ENCODE data around the gene TPBG. TPM values are rescaled to one million over a fixed set of nuclear protein-coding genes. Genes with fewer than 3 reads are reported as not detected.

The TPBG gene, protein sequence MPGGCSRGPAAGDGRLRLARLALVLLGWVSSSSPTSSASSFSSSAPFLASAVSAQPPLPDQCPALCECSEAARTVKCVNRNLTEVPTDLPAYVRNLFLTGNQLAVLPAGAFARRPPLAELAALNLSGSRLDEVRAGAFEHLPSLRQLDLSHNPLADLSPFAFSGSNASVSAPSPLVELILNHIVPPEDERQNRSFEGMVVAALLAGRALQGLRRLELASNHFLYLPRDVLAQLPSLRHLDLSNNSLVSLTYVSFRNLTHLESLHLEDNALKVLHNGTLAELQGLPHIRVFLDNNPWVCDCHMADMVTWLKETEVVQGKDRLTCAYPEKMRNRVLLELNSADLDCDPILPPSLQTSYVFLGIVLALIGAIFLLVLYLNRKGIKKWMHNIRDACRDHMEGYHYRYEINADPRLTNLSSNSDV
- 10 to 100 TPM; 13.1 TPM for total RNA-seq
- long read RNA-seq, full-length matches to known transcripts = 50 of 99 reads
- long read RNA-seq, partial matches to known transcripts = 0 of 99 reads
- long read RNA-seq, other reads (novel, unspliced or antisense) = 49 of 99 reads

DNA sequence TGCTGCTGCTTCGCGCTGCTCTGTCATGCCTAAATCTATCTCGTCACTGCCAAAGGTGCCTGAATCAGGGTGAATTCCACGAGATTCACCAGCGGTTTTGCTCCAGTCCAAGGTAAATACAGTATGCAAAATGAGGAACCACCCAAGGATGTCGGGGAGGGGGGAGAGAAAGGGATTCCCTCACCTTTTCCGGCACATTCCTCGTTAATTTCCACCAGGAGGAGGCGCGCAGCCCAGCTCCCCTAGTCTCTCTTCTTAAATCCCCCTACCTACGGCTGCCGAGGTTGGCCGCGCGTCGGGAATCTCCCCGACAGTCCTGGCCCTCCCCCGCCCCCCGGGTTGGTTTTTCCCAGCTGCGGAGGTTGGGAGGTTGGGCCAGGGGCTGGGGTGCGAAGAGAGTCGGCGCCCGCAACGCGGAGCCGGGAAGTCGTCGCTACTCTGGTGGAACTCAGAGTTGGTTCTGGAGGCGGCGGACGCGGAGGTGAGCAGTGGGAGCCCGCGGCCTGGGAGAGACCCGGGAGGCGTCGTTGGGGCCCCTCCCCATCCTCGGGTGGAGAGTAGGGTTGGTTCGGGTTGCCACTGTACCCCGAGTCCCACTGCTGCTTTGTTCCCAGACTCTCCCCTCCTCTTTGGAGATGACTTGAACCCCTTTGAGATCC, at the start of gene TPBG:
TPBG (plus strand) TSS at position 390 of the 659 bp plus-strand sequence. CDS start 1,145 bp downstream, outside the sequence.
- ATAC-seq (peak; percentile 77), DNase-seq (peak; percentile 58 to 64)
- intact Hi-C loops (cut with DNase I, micrococcal nuclease) = no loop called here

DNA sequence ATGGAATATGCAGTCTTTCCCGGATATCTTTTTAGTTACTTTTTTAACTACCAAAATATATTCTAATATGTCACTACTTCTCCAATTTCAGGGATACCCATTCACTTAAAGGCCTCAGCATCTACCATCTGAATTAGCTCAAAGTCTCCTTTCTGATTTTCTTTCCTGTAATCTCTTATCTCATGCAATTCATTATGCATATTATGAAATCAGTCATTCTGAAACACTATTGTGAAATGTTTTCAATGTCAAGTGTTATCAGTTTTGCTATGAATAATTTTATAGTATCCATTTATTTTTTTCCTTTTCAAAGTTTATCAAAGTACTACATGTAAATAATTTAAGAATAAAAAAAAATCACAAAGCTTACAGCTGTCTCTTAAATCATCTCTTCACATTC, 41.2 kb upstream of the TPBG start:
- ATAC-seq (no peak), DNase-seq (no peak)
- intact Hi-C loops (cut with DNase I, micrococcal nuclease) = no loop called here

DNA sequence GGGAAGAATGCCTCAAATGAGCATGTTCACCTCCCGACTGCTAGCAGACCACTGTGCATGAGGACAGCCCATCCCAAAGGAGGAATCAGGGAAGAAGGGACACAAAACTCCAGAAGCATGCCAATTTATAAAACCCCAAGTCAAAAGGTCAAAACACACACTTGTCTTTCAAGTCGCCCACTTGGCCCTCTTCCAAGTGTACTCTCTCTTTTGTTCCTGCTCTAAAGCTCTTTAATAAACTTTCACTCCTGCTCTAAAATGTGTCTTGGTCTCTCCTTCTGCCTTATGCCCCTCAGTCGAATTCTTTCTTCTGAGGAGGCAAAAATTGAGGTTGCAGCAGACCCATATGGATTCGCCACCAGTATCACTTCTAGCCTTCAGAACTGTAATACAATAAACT, 33.9 kb upstream of the TPBG start:
- ATAC-seq (no peak), DNase-seq (no peak)
- intact Hi-C loops (cut with DNase I, micrococcal nuclease) = no loop called here

- ATAC-seq (no peak), DNase-seq (no peak)
- intact Hi-C loops (cut with DNase I, micrococcal nuclease) = no loop called here
Observed at GRCh38 chr6:82330171-82330804, 33.3 kb upstream of the TPBG start.

- intact Hi-C loops (cut with DNase I, micrococcal nuclease) = no loop called here
- ATAC-seq (no peak), DNase-seq (no peak)
Observed at GRCh38 chr6:82331031-82331773, 32.4 kb upstream of the TPBG start.

- DNase-seq (no peak), ATAC-seq (no peak)
- intact Hi-C loops (cut with DNase I, micrococcal nuclease) = no loop called here
Observed at GRCh38 chr6:82333781-82334180, 29.8 kb upstream of the TPBG start.

DNA sequence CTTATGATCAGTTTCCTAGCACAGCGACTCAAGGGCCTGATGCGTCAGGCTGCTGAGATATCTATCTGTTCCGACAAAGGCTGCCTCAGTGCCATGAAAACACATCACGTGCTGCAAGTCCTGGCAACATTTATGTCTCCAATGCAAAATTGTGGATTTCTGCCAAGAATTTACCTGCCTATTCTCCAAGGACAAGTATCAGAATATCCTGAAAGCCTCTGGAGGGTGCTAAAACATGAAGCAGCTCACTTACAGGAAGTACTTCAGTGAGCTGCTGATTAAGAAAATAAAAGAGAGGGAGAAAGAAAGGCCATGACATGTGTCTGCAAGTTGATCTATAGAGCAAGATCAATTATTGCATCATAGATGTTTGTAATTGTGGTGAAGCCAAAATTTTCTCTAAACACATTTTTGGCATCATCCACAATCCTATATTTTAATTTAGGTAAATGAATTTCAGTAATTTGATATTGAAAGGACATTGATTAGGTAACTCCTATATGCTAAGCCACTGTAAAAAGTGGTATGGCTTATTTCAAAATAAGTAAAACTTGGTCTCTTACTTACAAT, 25.8 kb upstream of the TPBG start:
- no peak for DNase-seq
- intact Hi-C loops (cut with DNase I, micrococcal nuclease) = no loop called here
- ATAC-seq = no peak

- intact Hi-C loops (cut with DNase I, micrococcal nuclease) = no loop called here
- DNase-seq (no peak), ATAC-seq (no peak)
Observed at GRCh38 chr6:82348130-82348529, 15.5 kb upstream of the TPBG start.

DNA sequence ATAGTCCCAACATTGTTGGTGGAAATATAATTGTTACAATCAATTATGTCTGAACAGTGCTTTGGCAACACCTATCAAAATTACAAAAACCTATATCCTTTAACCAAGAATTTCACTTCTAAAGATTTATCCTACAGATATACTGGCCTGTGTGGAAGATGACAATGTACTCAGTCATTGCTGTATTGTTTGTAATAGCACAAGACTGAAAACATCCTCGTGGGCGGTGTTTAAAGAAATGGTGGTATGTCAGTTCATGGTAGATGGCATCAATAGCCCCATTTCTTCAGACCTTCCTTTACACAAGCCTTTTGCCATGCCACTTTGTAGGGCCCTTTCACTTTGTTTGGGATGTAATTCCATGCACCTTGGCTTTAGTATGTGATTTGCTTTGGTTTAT, 9.8 kb upstream of the TPBG start:
- ATAC-seq = no peak
- intact Hi-C loops (cut with DNase I, micrococcal nuclease) = no loop called here
- no peak for DNase-seq

DNA sequence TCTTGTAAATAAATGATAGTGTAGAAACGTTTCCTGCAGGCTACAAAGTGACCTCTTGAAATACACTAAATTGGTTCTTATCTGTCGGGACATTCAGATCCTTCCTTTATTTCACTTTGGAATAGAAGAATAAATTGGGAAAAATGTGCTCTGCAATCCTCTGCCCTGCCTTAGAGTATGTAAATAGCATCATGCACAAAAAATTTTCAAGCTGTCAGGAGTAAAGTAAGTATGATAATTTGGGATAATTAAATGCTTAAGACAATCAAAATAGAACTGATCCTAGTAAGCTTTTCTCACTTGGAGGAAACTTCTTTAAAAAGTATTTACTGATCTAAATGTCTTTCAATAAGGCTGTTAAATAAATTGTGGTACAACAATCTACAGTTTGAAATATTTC, 3.1 kb upstream of the TPBG start:
- DNase-seq = no peak
- ATAC-seq = no peak
- intact Hi-C loops (cut with DNase I, micrococcal nuclease) = no loop called here

DNA sequence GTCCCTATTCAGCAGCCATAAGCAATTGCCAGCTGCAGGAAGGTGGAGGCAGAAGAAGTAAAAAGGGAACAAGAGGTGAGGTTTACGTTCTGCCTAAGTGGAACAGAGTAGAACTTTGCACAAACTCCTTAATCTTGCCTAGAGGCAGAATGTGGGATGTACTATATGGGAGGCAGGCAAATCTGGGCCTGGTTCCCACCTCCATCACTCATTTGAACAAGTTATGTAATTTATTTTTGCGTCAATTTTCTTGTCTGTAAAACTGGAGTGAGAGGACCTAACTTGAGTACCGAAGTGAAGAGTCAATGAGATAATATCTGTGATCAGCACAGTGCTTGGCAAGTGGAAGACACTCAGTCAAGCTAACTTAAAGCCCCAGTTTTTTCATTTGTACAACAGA, 2.0 kb upstream of the TPBG start:
- ATAC-seq = no peak
- DNase-seq = no peak
- intact Hi-C loops (cut with DNase I, micrococcal nuclease) = no loop called here

GRCh38 chr6:82362144-82362543, 1.5 kb upstream of the TPBG start:
- ATAC-seq (no peak), DNase-seq (no peak)
- intact Hi-C loops (cut with DNase I, micrococcal nuclease) = no loop called here

DNA sequence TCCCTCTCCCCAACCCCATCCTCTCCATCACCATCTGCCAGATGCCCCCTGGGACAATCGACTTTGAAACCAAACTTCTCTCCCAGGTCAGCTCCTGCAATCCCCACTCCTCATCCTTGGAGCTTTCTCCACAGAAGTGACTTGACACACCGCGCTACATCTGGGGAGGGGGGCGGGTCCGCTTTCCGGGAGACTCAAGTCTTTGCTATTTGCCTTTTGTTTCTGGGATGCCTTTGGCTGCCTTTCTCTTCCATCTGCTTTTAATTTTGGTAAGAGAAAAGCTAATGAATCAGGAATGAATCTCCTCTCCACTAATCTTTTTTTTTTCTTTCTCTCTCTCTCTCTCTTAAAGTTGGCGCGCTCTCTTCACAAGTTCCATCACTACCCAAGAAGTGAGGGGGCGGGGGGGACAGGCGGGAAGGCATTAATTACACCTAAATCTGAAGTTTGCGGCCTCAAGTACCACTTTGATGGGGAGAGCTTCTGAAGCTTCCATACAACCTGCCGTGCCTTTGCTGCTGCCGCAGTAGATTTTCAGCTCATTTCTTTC, 664 bp upstream of the TPBG start:
- no peak for ATAC-seq
- peak in 1 of 2 donors; percentile 4 for DNase-seq
- intact Hi-C loops (cut with DNase I, micrococcal nuclease) = no loop called here

GRCh38 chr6:82364087-82365015, 734 bp downstream of the TPBG start:
- ATAC-seq (peak; percentile 73), DNase-seq (peak; percentile 41 to 59)
- intact Hi-C loops (cut with DNase I, micrococcal nuclease) = no loop called here

DNA sequence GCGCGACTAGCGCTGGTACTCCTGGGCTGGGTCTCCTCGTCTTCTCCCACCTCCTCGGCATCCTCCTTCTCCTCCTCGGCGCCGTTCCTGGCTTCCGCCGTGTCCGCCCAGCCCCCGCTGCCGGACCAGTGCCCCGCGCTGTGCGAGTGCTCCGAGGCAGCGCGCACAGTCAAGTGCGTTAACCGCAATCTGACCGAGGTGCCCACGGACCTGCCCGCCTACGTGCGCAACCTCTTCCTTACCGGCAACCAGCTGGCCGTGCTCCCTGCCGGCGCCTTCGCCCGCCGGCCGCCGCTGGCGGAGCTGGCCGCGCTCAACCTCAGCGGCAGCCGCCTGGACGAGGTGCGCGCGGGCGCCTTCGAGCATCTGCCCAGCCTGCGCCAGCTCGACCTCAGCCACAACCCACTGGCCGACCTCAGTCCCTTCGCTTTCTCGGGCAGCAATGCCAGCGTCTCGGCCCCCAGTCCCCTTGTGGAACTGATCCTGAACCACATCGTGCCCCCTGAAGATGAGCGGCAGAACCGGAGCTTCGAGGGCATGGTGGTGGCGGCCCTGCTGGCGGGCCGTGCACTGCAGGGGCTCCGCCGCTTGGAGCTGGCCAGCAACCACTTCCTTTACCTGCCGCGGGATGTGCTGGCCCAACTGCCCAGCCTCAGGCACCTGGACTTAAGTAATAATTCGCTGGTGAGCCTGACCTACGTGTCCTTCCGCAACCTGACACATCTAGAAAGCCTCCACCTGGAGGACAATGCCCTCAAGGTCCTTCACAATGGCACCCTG, 1.6 kb downstream of the TPBG start:
- DNase-seq = peak; percentile 31 to 37
- intact Hi-C loops (cut with DNase I, micrococcal nuclease) = no loop called here
- peak; percentile 53 for ATAC-seq

GRCh38 chr6:82367704-82368103, 4.1 kb downstream of the TPBG start:
- DNase-seq = no peak
- no peak for ATAC-seq
- intact Hi-C loops (cut with DNase I, micrococcal nuclease) = no loop called here

DNA sequence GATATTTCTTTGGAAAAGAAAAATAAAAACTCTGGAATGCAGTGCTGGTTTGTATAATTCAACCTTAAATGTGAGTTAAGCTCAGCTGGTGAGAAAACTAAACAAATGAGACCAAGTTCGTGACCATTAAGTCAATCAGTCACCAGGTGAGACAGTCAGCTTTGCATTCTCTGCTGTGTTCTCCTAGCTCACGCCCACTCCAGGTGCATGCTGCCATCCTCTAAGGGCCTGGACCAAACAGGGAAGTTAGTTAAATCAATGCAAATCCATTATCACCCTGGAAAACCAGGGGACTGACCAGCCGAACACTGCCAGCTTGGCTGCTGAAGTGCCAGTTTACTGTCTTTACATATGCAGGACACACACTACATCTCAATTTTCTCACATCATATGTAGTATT, 7.2 kb downstream of the TPBG start:
- DNase-seq (no peak), ATAC-seq (no peak)
- intact Hi-C loops (cut with DNase I, micrococcal nuclease) = no loop called here
